Kidney epithelial cell (primary cell): ENCODE results near the gene FHOD1. TPM values are rescaled to one million over a fixed set of nuclear protein-coding genes. Genes with fewer than 3 reads are reported as not detected.
A peak's percentile ranks its signal among the peaks of the same experiment; 100 is the strongest.

ENCODE experiments used
- DNase-seq: peaks from one replicate; pipeline ENCODE4 v3.0.0-alpha.2; 2010; ENCODE audit warnings: low read depth
- H3K27me3 ChIP-seq: 2 replicates; pipeline ENCODE4 v1.6.0; 2011; ENCODE audit warnings: low read length; ENCODE audit not compliant: control insufficient read depth, insufficient read depth
- H3K36me3 ChIP-seq: 2 replicates; pipeline ENCODE4 v1.5.1; 2011; ENCODE audit warnings: low read length; ENCODE audit not compliant: control insufficient read depth, insufficient read depth
- H3K4me3 ChIP-seq: 2 replicates; pipeline ENCODE4 v1.5.1; 2011; ENCODE audit warnings: low read depth, mild to moderate bottlenecking, control low read depth, low read length
- total RNA-seq: library from RNA; depleted of rRNA; stranded (reverse); fragments of >200 nt; gene quantifications from 2 replicates; pipeline ENCODE4 v1.2.3, GENCODE V29; 2015
- TF ChIP-seq, protein P1 (sequence below): IDR thresholded peaks from 2 replicates; pipeline ENCODE4 v1.5.1; 2011; ENCODE audit warnings: mild to moderate bottlenecking, moderate library complexity, low read length, control low read depth, inconsistent platforms; ENCODE audit not compliant: insufficient read depth, poor library complexity, severe bottlenecking

Gene FHOD1
- total RNA-seq, 1 donor from 2014 or later: 3.8 TPM

GRCh38 chr16:67282447-67282805 lies 35.1 kb upstream of the FHOD1 start:
- DNase-seq: no peak
- H3K4me3 ChIP-seq: no peak overlapping the region
- TF ChIP-seq, protein P1, sequence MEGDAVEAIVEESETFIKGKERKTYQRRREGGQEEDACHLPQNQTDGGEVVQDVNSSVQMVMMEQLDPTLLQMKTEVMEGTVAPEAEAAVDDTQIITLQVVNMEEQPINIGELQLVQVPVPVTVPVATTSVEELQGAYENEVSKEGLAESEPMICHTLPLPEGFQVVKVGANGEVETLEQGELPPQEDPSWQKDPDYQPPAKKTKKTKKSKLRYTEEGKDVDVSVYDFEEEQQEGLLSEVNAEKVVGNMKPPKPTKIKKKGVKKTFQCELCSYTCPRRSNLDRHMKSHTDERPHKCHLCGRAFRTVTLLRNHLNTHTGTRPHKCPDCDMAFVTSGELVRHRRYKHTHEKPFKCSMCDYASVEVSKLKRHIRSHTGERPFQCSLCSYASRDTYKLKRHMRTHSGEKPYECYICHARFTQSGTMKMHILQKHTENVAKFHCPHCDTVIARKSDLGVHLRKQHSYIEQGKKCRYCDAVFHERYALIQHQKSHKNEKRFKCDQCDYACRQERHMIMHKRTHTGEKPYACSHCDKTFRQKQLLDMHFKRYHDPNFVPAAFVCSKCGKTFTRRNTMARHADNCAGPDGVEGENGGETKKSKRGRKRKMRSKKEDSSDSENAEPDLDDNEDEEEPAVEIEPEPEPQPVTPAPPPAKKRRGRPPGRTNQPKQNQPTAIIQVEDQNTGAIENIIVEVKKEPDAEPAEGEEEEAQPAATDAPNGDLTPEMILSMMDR: no peak
- H3K36me3 ChIP-seq: no peaks in the 10 kb centered on the region
- H3K27me3 ChIP-seq: no peaks in the 10 kb centered on the region

DNA sequence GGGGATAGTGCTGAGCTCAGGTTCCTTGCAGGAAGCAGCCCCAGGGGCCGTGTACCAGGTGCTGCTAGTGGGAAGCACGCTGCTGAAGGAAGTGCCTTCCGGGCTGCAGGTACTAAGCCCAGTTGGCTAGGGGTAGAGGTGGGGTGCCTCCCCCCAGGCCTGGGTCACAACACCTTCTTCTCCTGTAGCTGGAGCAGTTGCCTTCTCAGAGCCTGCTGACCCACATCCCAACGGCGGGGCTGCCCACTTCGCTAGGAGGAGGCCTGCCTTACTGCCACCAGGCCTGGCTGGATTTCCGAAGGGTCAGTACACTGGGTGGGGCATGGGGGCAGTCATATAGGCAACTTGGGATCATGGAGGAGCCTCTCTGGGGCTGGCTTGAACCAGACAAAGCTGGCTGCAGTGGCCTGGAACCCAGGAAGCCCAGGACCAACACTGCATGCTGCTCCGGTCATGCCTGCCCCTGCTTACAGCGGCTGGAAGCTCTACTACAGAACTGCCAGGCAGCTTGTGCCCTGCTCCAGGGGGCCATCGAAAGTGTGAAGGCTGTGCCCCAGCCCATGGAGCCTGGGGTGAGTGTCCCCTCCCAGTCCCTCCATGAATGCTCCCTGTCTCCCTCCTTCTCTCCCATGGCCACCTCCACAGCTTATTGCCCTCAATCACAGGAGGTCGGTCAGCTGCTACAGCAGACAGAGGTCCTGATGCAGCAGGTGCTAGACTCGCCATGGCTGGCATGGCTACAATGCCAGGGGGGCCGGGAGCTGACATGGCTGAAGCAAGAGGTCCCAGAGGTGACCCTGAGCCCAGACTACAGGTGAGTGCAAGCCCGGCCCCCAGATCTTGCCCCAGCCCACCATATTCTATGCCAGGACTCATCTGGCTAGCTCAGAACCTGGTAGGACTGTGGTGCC lies 34.5 kb upstream of the FHOD1 start:
- H3K36me3 ChIP-seq: no peaks in the 10 kb centered on the region
- DNase-seq: no peak
- H3K4me3 ChIP-seq: no peak overlapping the region
- no peaks in the 10 kb centered on the region for H3K27me3 ChIP-seq
- TF ChIP-seq, protein P1: no peak

DNA sequence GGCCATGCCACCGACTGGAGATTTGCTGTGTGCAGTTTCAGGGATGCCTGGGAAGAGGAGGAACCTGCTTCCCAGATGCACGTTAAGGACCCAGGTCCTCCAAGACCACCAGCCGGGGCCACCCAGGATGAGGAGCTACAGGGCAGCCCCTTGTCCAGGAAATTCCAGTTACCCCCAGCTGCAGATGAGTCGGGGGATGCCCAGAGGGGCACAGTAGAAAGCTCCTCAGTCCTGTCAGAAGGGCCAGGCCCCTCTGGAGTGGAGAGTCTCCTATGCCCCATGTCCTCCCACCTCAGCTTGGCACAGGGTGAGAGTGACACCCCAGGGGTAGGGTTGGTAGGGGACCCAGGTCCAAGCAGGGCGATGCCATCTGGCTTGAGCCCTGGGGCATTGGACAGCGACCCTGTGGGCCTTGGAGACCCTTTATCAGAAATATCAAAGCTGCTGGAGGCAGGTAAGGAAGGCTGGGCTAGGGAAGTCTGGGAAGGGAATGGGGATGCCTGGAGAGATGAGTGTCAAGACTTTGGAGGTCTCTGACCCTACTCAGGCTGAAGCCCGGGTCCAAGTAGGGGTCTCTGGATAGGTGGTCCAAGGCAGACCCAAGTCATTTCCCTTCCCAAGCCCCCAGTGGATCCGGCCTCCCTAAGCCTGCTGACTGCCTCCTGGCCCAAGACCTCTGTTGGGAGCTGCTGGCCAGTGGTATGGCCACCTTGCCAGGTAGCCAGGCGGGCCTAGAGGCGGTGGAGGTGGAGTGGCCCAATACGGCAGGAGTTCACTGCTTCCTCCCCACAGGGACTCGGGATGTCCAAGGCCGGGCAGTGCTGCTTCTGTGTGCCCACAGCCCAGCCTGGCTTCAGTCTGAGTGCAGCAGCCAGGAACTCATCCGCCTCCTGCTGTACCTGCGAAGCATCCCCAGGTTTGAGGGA lies 33.1 kb upstream of the FHOD1 start:
- TF ChIP-seq, protein P1: no peak
- no peak for DNase-seq
- no peaks in the 10 kb centered on the region for H3K27me3 ChIP-seq
- no peaks in the 10 kb centered on the region for H3K36me3 ChIP-seq
- H3K4me3 ChIP-seq: no peak overlapping the region

GRCh38 chr16:67279296-67280089 lies 32.2 kb upstream of the FHOD1 start, which contains the start of gene PLEKHG4:
PLEKHG4 (plus strand) TSS chr16:67279532; CDS start chr16:67280045, 513 bp downstream.
- H3K4me3 ChIP-seq: peak within 1 kb of the TSS; percentile 49
- TF ChIP-seq, protein P1: no peak
- H3K36me3 ChIP-seq: no peaks in the 10 kb centered on the region
- no peak for DNase-seq
- H3K27me3 ChIP-seq: no peaks in the 10 kb centered on the region

- Histone ChIP-seq H3K36me3 (no peaks in the 10 kb centered on the region), H3K27me3 (no peaks in the 10 kb centered on the region), H3K4me3 (peak overlapping the region; percentile 49)
- no peak for DNase-seq
- TF ChIP-seq, protein P1: peak; percentile 40
These were observed 31.6 kb upstream of the FHOD1 start for GRCh38 chr16:67278773-67279295.
